ENCODE results near the gene LRRC56.

Gene LRRC56, protein sequence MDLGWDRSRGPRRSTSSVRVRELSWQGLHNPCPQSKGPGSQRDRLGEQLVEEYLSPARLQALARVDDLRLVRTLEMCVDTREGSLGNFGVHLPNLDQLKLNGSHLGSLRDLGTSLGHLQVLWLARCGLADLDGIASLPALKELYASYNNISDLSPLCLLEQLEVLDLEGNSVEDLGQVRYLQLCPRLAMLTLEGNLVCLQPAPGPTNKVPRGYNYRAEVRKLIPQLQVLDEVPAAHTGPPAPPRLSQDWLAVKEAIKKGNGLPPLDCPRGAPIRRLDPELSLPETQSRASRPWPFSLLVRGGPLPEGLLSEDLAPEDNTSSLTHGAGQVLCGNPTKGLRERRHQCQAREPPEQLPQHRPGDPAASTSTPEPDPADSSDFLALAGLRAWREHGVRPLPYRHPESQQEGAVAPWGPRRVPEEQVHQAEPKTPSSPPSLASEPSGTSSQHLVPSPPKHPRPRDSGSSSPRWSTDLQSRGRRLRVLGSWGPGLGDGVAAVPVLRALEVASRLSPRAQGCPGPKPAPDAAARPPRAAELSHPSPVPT

DNA sequence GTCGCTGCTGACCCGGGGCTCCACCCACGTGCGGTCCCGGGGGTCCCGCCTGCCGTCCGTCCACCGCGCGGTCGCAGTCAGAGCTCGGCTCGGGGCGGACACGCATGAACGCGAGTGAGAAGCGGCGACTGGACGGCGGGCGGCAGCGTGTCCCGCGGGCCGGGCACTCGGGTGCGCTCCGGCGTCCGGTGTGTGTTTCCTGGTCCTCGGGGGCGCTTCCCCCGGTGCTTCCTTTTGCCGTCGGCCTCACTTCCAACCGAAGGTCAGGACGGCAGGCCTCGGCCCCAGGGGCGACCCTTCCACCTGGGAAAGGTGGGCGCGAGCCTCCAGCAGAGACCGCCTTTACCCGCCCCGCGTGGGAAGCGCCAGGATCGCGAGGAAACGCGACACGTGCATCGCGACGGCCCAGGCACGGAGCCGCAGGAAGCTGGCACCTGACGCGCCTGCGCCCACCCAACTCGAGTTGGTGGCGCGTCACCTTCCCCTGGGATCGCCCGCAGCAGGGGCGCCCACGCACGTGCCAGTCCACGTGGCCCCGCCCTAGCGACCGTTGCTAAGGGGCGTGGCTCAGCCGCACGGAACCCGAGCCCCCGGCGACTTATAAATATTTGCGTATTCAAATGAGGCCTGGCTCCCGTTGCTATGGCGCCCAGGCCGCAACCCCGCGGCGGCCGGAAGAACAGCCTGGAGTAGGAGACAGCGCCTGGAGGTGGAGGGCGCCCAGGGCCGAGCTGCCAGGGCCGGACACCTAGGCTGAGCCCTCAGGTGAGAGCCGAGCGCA is at the start of gene LRRC56:
Gene LRRC56, plus strand, starts transcription at position 687 of the 781 bp plus-strand sequence. CDS start 3,158 bp downstream, outside the sequence.
- peak; percentile 77 to 87 for DNase-seq (ENCODE audit: low read depth in 1 of 2, low spot score in 1 of 2)

DNA sequence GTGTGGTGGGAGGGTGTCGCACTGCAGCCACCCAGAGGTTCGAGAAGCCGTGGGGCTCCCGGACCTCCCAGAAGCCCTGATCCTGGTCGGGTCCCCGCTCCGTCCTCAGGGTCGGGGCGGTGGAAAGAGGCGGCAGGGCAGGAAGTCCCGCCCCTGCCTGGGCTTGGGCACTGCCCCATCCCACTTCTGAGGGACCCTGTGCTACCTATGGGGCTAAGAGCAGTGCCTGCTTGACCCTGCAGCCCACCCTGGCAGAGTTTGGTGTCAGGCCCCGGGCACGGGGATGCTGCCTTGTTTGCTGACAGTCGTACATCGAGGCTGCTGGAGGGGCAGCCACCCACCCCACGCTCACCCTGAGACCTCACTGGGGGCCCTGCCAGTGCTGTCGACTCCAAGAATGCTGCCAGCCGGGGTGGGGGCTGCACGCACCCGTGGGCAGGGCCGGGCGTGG is 49.7 kb upstream of the LRRC56 start:
- no peak for DNase-seq (ENCODE audit: low read depth in 1 of 2, low spot score in 1 of 2)

DNA sequence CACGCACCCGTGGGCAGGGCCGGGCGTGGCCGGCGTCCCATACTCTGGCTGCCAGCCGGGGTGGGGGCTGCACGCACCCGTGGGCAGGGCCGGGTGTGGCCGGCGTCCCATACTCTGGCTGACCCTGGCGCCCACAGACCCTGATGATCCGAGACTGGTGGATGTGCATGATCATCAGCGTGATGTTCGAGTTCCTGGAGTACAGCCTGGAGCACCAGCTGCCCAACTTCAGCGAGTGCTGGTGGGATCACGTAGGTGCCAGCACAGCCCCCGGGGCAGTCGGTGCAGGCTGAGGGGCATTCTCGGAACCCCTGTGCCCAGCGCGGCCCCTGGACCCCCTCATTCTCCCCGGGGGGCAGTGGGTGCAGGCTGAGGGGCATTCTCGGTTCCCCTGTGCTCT is 49.3 kb upstream of the LRRC56 start:
- no peak for DNase-seq (ENCODE audit: low read depth in 1 of 2, low spot score in 1 of 2)

DNA sequence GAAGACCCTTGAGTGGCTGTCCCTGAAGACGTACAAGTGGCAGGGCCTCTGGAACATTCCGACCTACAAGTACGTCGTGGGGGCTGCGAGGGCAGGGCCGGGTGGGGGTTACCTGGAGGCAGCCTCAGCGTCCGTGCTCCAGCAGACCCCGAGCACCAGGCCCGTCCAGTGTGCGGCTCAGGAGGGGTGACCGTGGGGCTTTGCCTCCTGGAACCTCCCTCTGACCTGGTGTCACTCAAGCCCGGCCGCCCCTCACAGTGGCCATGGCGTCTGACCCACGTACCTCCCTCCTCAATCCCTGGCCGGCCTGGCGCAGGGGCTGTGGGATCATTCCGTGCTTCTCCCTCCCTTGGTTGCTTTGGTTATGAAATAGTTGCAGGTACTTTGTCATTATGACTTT is 48.7 kb upstream of the LRRC56 start:
- DNase-seq (ENCODE audit: low read depth in 1 of 2, low spot score in 1 of 2): no peak

DNA sequence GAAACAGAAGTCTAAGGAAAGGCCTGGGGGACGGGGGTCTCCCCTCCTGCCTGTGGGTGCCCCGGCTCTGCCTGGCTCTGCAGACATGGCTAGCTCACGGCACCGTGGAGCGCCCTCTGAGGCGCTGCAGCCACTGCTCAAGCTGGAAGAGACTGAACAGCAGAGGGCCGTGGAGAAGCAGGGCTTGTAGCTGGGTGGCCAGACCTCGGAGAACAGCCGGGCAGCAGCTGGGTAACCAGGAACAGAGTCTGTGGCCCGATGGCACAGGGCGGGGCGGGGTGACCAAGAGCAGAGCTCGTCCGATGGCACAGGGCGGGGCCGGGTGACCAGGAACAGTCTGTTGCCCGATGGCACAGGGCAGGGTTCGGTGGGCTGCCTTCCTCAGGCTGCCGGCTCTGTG is 48.3 kb upstream of the LRRC56 start:
- DNase-seq (ENCODE audit: low read depth in 1 of 2, low spot score in 1 of 2): no peak

DNA sequence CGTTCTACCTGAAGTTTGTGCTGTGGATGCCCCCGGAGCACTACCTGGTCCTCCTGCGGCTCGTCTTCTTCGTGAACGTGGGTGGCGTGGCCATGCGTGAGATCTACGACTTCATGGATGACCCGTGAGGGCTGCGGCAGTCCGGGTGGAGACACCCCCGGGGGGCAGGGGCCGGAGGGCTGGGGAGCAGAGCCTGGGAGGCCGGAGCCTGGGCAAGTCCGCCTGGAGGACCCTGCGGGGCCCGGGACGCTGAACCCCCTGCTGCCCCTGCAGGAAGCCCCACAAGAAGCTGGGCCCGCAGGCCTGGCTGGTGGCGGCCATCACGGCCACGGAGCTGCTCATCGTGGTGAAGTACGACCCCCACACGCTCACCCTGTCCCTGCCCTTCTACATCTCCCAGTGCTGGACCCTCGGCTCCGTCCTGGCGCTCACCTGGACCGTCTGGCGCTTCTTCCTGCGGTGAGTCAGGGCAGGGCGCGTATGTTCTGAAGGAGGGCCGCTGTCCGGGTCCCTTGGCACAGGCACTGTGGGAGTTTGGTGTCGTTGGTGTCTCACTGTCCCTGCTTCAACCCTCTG is 47.6 kb upstream of the LRRC56 start:
- no peak for DNase-seq (ENCODE audit: low read depth in 1 of 2, low spot score in 1 of 2)

DNA sequence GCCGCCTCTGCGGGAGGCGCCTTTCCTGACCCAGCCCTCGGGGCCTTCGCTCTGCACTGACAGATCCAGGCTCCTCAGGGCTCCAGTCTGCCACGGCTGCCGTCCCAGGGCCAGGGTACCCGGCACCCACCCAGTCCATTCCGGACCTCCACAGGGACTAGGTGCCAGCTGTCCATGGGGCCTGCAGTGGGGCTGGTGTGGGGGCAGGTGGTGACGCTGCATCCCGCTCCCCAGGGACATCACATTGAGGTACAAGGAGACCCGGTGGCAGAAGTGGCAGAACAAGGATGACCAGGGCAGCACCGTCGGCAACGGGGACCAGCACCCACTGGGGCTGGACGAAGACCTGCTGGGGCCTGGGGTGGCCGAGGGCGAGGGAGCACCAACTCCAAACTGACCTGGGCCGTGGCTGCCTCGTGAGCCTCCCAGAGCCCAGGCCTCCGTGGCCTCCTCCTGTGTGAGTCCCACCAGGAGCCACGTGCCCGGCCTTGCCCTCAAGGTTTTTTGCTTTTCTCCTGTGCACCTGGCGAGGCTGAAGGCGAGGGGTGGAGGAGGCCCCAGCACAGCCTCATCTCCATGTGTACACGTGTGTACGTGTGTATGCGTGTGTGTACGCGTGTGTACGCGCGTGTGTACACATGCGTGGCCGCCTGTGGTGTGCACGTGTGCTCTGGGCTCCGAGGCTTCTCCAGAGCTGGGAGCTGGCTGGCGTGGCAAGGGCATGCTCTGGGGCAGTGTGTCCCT is 47.0 kb upstream of the LRRC56 start:
- no peak for DNase-seq (ENCODE audit: low read depth in 1 of 2, low spot score in 1 of 2)

DNA sequence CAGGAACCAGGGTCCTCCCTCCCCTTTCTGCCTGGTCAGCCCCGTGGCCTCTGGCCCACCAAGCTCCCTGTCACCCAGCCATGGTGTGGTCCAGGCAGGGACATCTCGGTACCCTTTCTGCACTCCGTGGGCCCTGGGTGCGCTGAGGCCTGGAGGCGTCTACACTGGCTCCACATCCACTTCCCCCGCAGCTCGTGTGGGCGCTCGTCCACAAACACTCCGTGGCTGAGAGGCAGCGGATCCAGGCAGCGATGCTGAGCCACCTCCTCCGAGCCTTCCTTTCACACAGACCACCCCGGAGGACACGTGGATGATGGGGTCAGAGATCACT is 46.4 kb upstream of the LRRC56 start:
- DNase-seq (ENCODE audit: low read depth in 1 of 2, low spot score in 1 of 2): no peak

DNA sequence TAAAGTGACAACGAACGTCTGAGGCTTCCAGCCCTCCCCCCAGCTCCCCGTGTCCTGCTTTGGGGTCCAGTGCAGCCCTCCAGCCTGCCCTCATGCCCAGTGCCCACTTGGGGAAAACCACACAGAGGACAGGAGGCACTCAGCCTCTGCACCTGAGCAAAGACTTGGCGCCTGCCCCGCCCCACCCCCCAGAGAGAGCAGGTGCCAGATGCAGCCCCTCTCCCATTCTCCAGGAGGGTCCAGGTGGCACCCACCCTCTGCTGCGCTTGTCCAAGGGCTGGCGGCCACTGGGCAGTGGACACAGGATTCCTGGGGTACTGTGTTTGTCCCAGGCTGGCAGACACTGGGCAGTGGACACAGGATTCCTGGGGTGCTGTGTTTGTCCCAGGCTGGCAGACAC is 46.0 kb upstream of the LRRC56 start:
- DNase-seq (ENCODE audit: low read depth in 1 of 2, low spot score in 1 of 2): no peak

DNA sequence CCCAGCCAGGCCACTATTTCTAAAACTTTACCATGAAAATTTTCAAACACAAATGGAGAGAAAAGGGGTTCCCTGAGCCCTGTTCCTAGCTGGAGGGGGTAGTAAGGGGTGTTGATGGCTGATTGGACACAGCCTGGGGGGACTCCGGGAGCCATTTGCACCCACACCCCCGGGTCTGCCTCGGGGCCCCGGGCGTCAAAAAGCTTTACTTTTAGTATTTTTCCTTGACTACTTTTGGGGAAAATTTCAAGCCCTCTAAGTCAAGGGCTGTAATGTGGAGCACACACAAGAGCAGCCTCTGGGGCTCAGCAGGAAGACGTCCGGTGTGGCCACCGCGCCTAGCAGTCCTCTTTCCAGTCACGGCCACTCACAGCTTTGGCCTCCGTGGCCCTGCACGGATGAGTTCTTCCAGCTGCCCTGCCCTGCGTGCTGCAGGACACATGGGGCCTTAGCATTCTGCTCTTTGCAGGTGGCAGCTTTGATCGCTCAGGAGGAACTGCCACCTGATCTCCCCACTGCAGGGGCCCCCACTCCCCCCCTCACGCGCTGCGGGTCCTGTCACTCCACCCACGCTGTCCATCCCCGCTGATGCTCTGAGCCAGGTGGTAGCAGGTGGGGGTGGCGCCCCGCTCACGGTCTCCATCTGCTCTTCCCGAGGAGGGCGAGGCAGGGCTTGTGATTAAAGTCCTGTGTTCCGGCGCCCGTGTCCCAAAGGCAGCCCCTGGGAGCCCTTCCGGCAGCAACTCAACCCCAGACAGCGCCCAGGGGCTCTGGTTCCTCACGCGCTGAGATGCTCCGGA is 44.7 kb upstream of the LRRC56 start:
- DNase-seq (ENCODE audit: low read depth in 1 of 2, low spot score in 1 of 2): no peak

DNA sequence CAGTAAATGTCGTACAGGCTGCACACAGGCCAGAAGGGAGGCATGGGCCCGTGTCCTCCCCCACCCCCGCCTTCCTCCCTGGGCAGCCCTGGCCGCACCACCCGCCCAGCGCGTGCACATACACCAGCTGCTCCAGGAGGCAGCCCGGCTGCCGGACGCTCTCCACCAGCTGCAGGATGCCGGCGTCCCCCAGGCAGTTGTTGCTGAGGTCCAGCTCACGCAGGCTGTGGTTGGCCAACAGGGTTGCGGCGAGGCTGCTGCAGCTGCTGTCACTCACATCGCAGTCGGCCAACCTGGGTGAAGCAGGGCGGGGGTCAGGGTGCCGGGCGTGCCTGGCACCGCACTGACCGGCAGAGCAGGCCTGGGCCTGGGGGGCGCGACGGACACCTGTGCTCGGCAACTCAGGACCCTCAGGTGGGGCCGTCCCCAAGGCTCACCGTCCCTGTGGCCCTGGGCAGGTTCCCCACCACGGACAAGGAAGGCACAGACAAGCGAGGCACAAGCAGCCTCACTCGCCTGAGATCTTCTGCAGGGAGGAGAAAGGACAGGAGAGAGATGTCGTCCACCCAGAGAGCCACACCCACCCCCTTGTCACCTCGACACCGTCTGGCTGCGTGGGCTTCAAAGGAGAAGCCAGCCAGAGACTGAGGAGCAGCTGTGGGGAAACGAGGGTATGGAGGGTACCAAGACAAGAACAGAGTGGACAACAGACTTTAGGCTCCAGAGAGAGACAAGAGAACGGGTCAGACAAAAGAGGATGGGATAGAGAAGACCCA is 42.4 kb upstream of the LRRC56 start:
- DNase-seq (ENCODE audit: low read depth in 1 of 2, low spot score in 1 of 2): no peak

DNA sequence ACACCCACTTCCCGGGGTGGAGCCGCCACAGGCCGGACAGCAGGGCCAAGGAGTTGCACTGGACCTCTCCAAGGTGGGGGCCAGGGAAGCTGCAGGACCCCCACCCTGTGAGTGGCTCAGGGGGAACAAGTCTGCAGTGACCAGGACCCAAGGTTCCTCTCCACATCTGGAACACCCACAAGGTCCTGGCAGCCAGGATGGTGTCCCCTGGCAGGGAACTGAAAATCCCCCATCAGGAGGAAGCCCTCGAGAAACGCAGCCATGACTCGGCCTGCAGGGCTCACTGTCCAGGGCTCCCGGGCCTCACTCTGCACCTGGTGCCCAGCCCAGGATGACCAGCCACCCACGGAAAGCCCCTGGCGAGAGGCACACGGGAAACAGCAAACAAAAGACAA is 41.8 kb upstream of the LRRC56 start:
- DNase-seq (ENCODE audit: low read depth in 1 of 2, low spot score in 1 of 2): no peak

DNA sequence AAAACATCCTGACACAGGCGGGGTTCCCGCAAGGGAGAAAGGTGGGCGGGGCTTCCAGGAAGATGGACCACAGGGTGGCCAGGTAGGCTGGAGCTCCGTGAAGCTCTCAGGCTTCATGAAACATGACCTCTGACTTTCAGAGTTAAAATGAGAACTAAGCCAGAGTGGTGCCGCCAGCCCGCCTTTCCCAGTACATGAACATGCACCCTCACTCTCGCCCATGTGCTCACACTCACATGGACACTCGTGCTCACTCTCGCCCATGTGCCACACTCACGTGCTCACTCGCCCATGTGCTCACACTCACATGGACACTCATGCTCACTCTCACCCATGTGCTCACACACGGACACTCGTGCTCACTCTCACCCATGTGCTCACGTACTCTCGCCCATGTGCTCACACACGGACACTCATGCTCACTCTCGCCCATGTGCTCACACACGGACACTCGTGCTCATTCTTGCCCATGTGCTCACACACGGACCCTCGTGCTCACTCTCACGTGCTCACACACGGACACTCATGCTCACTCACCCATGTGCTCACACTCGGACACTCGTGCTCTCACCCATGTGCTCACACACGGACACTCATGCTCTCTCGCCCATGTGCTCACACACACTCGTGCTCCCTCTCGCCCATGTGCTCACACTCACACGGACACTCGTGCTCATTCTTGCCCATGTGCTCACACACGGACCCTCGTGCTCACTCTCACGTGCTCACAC is 40.3 kb upstream of the LRRC56 start:
- DNase-seq (ENCODE audit: low read depth in 1 of 2, low spot score in 1 of 2): no peak

DNA sequence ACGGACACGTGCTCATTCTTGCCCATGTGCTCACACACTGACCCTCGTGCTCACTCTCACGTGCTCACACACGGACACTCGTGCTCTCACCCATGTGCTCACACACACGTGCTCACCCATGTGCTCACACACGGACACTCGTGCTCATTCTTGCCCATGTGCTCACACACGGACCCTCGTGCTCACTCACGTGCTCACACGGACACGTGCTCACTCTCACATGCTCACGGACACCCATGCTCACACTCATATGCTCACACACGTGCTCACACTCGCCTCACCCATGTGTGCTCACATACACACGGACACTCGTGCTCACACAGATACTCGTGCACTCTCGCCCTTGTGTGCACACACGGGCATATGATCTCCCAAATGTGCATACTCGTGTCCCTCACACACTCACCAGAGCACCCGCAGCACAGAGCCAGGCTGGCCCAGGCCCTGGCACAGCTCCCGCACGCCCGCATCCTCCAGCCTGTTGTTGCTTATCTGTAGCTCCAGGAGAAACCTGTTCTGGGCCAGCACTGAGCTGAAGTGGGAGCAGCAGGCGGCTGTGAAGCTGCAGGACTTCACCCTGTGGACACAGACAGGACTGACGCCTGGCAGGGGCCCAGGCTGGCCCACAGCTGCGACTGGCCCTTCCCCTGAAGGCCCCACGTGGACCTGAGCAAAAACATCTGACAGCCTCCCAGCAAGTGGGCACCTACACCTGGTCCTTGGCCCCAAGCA is 39.6 kb upstream of the LRRC56 start:
- no peak for DNase-seq (ENCODE audit: low read depth in 1 of 2, low spot score in 1 of 2)

DNA sequence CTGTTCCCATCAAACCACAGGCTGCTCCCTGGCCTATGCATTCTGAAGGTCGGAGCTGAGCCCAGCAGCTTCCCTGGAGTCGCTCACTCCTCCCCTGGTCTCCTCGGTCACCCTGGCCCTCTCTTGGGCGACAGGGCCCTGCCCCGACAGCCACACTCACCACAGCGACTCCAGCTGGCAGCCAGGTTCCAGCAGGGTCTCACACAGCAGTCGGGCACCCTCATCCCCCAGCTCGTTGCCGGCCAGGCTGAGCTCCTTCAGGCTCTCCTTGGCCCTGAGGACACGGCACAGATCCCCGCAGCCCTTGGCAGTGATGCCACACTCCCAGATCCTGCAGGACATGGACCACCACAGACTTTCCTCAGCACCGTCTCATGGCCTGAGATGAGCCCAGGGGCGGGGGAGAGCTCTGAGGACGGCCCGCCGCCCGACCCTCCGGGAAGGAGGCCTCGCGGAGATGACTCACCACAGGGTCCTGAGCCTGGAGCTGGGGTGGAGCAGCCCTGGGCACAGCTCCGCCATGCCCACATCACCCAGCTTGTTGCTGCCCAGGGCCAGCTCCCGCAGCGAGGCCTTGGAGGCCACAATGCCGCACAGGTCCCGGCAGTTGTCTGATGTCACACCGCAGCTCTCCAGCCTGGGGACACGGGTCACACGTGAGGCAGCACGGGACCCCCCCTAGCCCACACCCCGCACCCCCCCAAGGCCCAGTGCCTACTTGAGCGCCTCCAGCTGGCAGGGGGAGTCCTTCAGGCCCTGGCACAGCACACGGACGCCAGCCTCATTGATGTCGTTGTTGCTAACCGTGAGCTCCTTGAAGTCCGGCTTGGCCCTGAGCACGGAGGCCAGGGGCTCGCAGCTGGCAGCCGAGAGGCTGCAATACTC is 38.8 kb upstream of the LRRC56 start:
- DNase-seq (ENCODE audit: low read depth in 1 of 2, low spot score in 1 of 2): no peak

DNA sequence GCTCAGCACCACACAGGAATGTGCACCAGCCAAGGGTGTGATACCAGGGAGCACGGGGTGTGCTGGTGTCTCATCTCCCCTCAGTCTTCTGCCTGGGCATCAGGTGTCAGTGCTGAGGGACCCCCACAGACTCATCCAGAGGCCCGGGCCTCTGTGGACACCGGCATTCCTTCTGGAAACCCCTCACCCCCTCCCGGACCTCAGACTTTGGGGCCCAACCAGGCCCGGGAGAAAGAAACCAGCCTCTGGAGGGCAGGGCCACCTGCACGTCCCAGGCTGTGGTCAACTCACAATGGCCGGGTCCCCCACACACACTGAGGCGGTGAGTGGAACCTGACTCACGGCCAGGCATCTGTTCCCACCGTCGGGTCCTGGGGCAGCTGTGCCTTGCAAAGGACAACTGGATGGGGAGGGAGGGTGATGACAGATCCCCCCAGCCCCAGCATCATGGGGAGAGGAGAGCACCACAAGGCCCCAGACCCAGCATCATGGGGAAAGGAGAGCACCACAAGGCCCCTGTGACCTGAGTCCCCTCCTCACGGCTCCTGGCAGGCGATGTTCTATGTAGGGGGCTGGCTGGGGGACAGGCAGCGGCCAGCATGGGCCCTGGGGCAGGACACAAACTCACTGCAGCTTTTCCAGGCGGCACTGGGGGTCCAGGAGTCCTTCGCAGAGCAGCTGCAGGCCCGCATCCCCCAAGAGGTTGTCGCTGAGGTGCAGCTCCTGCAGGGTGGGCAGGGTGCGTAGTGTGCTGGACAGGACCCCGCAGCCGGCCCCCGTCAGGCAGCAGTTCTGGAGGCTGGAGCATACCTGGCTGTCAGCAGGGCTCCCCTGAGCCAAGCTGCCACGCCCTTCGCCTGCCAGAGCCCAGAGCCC is 37.9 kb upstream of the LRRC56 start:
- no peak for DNase-seq (ENCODE audit: low read depth in 1 of 2, low spot score in 1 of 2)
